CD14-positive monocyte (primary cell): ENCODE results near the gene MET. TPM values are rescaled to one million over a fixed set of nuclear protein-coding genes. Genes with fewer than 3 reads are reported as not detected.

Source experiments
- DNase-seq, 3 donors: peaks; one replicate each; pipeline ENCODE4 v3.0.0-alpha.2; 2011 to 2022
- H2AFZ ChIP-seq: 2 replicates; pipeline ENCODE4 v1.6.0; 2012; ENCODE audit warnings: mild to moderate bottlenecking, low read depth, low read length, inconsistent platforms; ENCODE audit not compliant: insufficient read depth, poor library complexity, severe bottlenecking
- H3K27ac ChIP-seq, 2 donors: 1 replicate in 1 of 2; 2 replicates in 1 of 2; pipeline ENCODE4 v1.5.1; 2012 to 2013; ENCODE audit warnings: low read length in 2 of 2, control low read depth in 1 of 2, inconsistent platforms in 1 of 2, low read depth in 1 of 2, mild to moderate bottlenecking in 1 of 2
- H3K27me3 ChIP-seq, 2 donors: one replicate each; pipeline versions ENCODE4 v1.6.0 to v1.6.1; 2011 to 2013; ENCODE audit warnings: low read length in 2 of 2; ENCODE audit not compliant: control insufficient read depth in 2 of 2, insufficient read depth in 2 of 2
- H3K36me3 ChIP-seq, 2 donors: replicated peaks in 1 of 2; 1 replicate in 1 of 2; 2 replicates in 1 of 2; pipeline versions ENCODE4 v1.5.1 to v1.6.1; 2012 to 2013; ENCODE audit warnings: low read length in 2 of 2, control low read depth in 1 of 2, inconsistent platforms in 1 of 2, mild to moderate bottlenecking in 1 of 2; ENCODE audit not compliant: insufficient read depth in 2 of 2, control insufficient read depth in 1 of 2
- H3K4me1 ChIP-seq, 2 donors: 1 replicate in 1 of 2; 2 replicates in 1 of 2; pipeline versions ENCODE4 v1.5.1 to v1.6.1; 2012 to 2013; ENCODE audit warnings: low read length in 2 of 2, control low read depth in 1 of 2, inconsistent platforms in 1 of 2, mild to moderate bottlenecking in 1 of 2, moderate library complexity in 1 of 2; ENCODE audit not compliant: insufficient read depth in 2 of 2, control insufficient read depth in 1 of 2
- H3K4me2 ChIP-seq: replicated peaks from 2 replicates; pipeline ENCODE3; 2012; ENCODE audit warnings: low read length, moderate library complexity, mild to moderate bottlenecking; ENCODE audit not compliant: poor library complexity, severe bottlenecking; ENCODE audit errors: extremely low read depth
- H3K4me3 ChIP-seq, 3 experiments: fragments of 200-600 bp in 1 of 3; sonication (generic) in 1 of 3; replicated peaks in 1 of 3; 1 replicate in 2 of 3; 2 replicates in 1 of 3; pipeline ENCODE4 v1.5.1; 2011 to 2013; ENCODE audit warnings: low read length in 3 of 3, mild to moderate bottlenecking in 3 of 3, control low read depth in 2 of 3, low read depth in 2 of 3, inconsistent platforms in 1 of 3, moderate library complexity in 1 of 3
- H3K79me2 ChIP-seq: 2 replicates; pipeline ENCODE4 v1.6.0; 2012; ENCODE audit warnings: mild to moderate bottlenecking, control low read depth, inconsistent platforms, low read length, moderate library complexity; ENCODE audit not compliant: insufficient read depth
- H3K9ac ChIP-seq: 2 replicates; pipeline ENCODE4 v1.6.0; 2017; ENCODE audit warnings: low read length, mild to moderate bottlenecking; ENCODE audit not compliant: insufficient read depth, poor library complexity, severe bottlenecking
- H3K9me3 ChIP-seq, 2 donors: replicated peaks in 1 of 2; 1 replicate in 1 of 2; 2 replicates in 1 of 2; pipeline versions ENCODE4 v1.5.1 to v1.6.1; 2012 to 2013; ENCODE audit warnings: low read length in 2 of 2, control low read depth in 1 of 2; ENCODE audit not compliant: control insufficient read depth in 1 of 2, insufficient read depth in 1 of 2
- H4K20me1 ChIP-seq: 2 replicates; pipeline ENCODE4 v1.6.0; 2012; ENCODE audit warnings: mild to moderate bottlenecking, low read length, control low read depth, moderate library complexity; ENCODE audit not compliant: insufficient read depth
- H3K27ac Mint-ChIP-seq, 7 donors: one replicate each; pipeline ENCODE4 v1.8.0; 2020; ENCODE audit warnings: mild to moderate bottlenecking in 7 of 7, mixed read lengths in 7 of 7, moderate library complexity in 6 of 7, inconsistent platforms in 2 of 7
- H3K27me3 Mint-ChIP-seq, 3 donors: one replicate each; pipeline ENCODE4 v1.8.0; 2021 to 2022; ENCODE audit warnings: low read depth in 3 of 3, mild to moderate bottlenecking in 3 of 3, mixed read lengths in 3 of 3, moderate library complexity in 3 of 3, inconsistent platforms in 1 of 3
- H3K36me3 Mint-ChIP-seq, 2 donors: one replicate each; pipeline ENCODE4 v1.8.0; 2020; ENCODE audit warnings: mixed read lengths in 2 of 2, inconsistent platforms in 1 of 2, mild to moderate bottlenecking in 1 of 2
- H3K4me1 Mint-ChIP-seq: one replicate; pipeline ENCODE4 v1.8.0; 2020; ENCODE audit warnings: mild to moderate bottlenecking, mixed read lengths
- H3K4me3 Mint-ChIP-seq, 2 donors: one replicate each; pipeline ENCODE4 v1.8.0; 2020; ENCODE audit warnings: mild to moderate bottlenecking in 2 of 2, mixed read lengths in 2 of 2, moderate library complexity in 1 of 2
- H3K9me3 Mint-ChIP-seq, 7 donors: one replicate each; pipeline ENCODE4 v1.8.0; 2020 to 2022; ENCODE audit warnings: mixed read lengths in 7 of 7, mild to moderate bottlenecking in 6 of 7, moderate library complexity in 6 of 7, inconsistent platforms in 2 of 7
- CTCF ChIP-seq: fragments of 200-600 bp; IDR thresholded peaks from one replicate; pipeline ENCODE4 v1.8.0; 2022; ENCODE audit warnings: antibody characterized with exemption, mild to moderate bottlenecking
- WGBS: methylation state at CpG from one replicate; pipeline ENCODE4 v1.1.5; 2013; ENCODE audit warnings: missing lambda C conversion rate; ENCODE audit not compliant: insufficient coverage; 5-methylcytosine and 5-hydroxymethylcytosine counted together
- intact Hi-C, 2 donors: fragments of 100-400 bp; cut with micrococcal nuclease; formaldehyde crosslinking; loops; one replicate each; pipeline versions ENCODE4 v1.15.0 to v1.15.1; 2023
- polyA plus RNA-seq, 3 donors: library from polyadenylated mRNA; depleted of rRNA in 1 of 3; unstranded in 2 of 3; stranded (reverse) in 1 of 3; fragments of 300-500 nt in 2 of 3; fragments of >200 nt in 1 of 3; fragmentation: Illumina TruSeq in 2 of 3; gene quantifications; 1 replicate in 2 of 3; 2 replicates in 1 of 3; pipeline ENCODE4 v1.2.3, GENCODE V29; 2012 to 2021

Gene MET
- polyA plus RNA-seq, 3 donors: not detected

GRCh38 chr7:116670409-116671015 is 1.5 kb upstream of the MET start:
- Histone ChIP-seq H3K9me3 (no peaks in the 10 kb centered on the region), H2AFZ (no peak overlapping the region), H3K4me1 (peaks cover 11 to 15% of the 10 kb centered on the region in 2 donors), H3K4me2 (no peak overlapping the region), H3K4me3 (no peak overlapping the region), H3K9ac (no peak overlapping the region), H3K27ac (no peak overlapping the region), H3K79me2 (no peaks in the 10 kb centered on the region), H4K20me1 (no peaks in the 10 kb centered on the region), H3K27me3 (peaks cover 36 to 44% of the 10 kb centered on the region in 2 donors), H3K36me3 (no peaks in the 10 kb centered on the region)
- peak overlapping the region in 1 of 2 donors; percentile 7 for H3K4me3 Mint-ChIP-seq
- H3K4me1 Mint-ChIP-seq: peaks cover 13% of the 10 kb centered on the region
- peaks cover 25 to 52% (median 37%) of the 10 kb centered on the region in 3 donors for H3K27me3 Mint-ChIP-seq
- WGBS: no CpG with 5 or more reads among the region's 3 CpGs
- H3K27ac Mint-ChIP-seq: no peak overlapping the region
- no peak for DNase-seq
- intact Hi-C loops: loop anchor here (5.0 to 10.0 kb wide), 3 partner anchors 68 to 134 kb away; no protein-coding TSS in a partner anchor
- peaks cover 0 to 3% of the 10 kb centered on the region in 2 donors for H3K36me3 Mint-ChIP-seq
- H3K9me3 Mint-ChIP-seq: peaks cover 0 to 3% (median 0%) of the 10 kb centered on the region in 7 donors
- no peak for TF ChIP-seq CTCF

GRCh38 chr7:116671111-116671510 is 885 bp upstream of the MET start:
- Mint-ChIP-seq H3K4me3 (peak overlapping the region; percentile 70 to 91), H3K9me3 (peaks cover 0 to 3% (median 0%) of the 10 kb centered on the region in 7 donors), H3K27ac (no peak overlapping the region), H3K27me3 (peaks cover 29 to 54% (median 37%) of the 10 kb centered on the region in 3 donors), H3K4me1 (peaks cover 13% of the 10 kb centered on the region), H3K36me3 (peaks cover 0 to 3% of the 10 kb centered on the region in 2 donors)
- DNase-seq: no peak
- Histone ChIP-seq H3K9ac (no peak overlapping the region), H3K36me3 (no peaks in the 10 kb centered on the region), H3K4me2 (peak overlapping the region; percentile 84), H3K27ac (no peak overlapping the region), H3K79me2 (no peaks in the 10 kb centered on the region), H3K4me3 (peak overlapping the region in 1 of 3 experiments; percentile 71), H3K27me3 (peaks cover 36 to 44% of the 10 kb centered on the region in 2 donors), H2AFZ (no peak overlapping the region), H3K4me1 (peaks cover 11 to 15% of the 10 kb centered on the region in 2 donors), H4K20me1 (no peaks in the 10 kb centered on the region), H3K9me3 (no peaks in the 10 kb centered on the region)
- no peak for TF ChIP-seq CTCF
- intact Hi-C loops: loop anchor here (5.0 to 10.0 kb wide), 3 partner anchors 69 to 134 kb away; no protein-coding TSS in a partner anchor
- WGBS: 50% methylated on average over 1 of the region's 7 CpGs
